ENCODE results near the gene PTPN12.
"Not testable (repeated sequence)": the region's sequence is repeated elsewhere in the genome, so short reads cannot be mapped to it uniquely, and the experiment has no call there.

Gene PTPN12

DNA sequence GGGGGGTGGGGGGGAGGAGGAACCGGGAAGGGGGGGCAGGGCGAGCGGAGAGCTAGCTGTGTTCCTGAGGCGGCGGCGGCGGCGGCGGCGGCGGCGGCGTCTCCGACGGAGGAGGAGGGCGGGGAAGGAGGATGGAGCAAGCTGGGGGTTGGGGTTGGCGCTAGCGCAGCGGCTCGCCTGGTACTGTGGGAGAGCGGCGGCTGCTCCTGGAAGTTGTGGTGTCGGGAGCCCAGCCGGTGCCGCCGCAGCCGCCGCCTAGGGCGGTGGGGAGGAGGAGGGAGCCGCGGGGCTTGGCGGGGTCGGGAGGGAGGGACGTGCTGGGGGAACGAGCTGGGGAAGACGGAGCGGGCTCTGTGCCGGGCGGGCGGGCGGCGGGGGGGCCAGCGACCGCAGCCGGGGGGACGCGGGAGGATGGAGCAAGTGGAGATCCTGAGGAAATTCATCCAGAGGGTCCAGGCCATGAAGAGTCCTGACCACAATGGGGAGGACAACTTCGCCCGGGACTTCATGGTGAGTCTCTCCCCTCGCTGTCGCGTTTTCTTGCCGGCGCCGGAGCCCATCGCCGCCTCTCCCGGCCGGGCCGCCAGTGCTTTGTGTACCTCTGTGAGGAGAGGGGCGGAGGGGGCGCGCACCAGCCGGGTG is at the start of gene PTPN12:
PTPN12 (plus strand) TSS at position 160 of the 642 bp plus-strand sequence; CDS start at position 412, 252 bp downstream.
- peak; percentile 19 to 31 for DNase-seq (ENCODE audit: low read depth in 2 of 2)

GRCh38 chr7:77488986-77489385 is 48.1 kb upstream of the PTPN12 start:
- DNase-seq (ENCODE audit: low read depth in 2 of 2), result no peak

DNA sequence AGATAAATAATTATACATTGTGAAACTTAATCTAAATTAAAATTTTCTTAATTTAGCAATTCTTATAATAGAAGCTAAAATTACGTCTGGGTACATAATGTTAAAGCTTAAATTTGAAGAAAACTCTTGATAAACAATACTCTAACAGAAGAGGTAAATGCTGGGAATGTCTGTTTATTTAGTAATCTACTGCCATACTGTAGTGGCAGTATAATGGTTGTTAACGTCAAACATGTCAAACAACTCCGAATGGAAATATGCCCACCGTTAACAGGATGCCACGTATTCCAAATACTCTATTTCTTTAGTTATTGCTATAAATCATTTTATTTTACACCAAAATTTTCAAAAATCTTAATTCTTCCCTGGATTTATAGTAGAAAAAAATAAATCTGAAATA is 40.0 kb upstream of the PTPN12 start:
- no peak for DNase-seq (ENCODE audit: low read depth in 2 of 2)

GRCh38 chr7:77498659-77499379 is 38.3 kb upstream of the PTPN12 start:
- no peak for DNase-seq (ENCODE audit: low read depth in 2 of 2)

GRCh38 chr7:77501192-77501515 is 35.9 kb upstream of the PTPN12 start:
- DNase-seq (ENCODE audit: low read depth in 2 of 2), result no peak

- no peak for DNase-seq (ENCODE audit: low read depth in 2 of 2)
Observed at GRCh38 chr7:77504951-77505350, 32.1 kb upstream of the PTPN12 start.

DNA sequence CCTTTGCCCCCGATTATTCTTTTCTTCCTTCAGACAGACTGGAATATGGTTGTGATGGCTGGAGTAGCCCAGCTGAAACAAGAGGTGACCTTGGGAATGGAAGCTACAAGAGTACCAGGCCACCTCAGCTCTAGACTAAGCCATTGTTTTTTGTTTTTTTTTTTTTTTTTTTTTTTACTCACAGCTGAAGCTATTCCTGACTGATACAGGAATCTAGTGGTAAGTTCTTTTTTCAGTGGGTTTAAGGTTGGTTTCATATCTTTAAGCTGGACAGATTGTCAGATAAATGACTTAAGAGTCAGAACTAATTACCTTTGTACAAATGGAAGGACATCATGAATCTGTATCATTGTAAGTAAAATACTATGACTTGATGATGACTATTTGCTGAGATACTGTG is 30.2 kb upstream of the PTPN12 start:
- no peak for DNase-seq (ENCODE audit: low read depth in 2 of 2)

- DNase-seq (ENCODE audit: low read depth in 2 of 2), result not testable (repeated sequence)
Observed at GRCh38 chr7:77513002-77513670, 24.0 kb upstream of the PTPN12 start.

- no peak for DNase-seq (ENCODE audit: low read depth in 2 of 2)
Observed at GRCh38 chr7:77516085-77516484, 21.0 kb upstream of the PTPN12 start.

GRCh38 chr7:77520261-77520660 is 16.8 kb upstream of the PTPN12 start:
- DNase-seq (ENCODE audit: low read depth in 2 of 2), result no peak

- not testable (repeated sequence) for DNase-seq (ENCODE audit: low read depth in 2 of 2)
Observed at GRCh38 chr7:77521537-77521936, 15.6 kb upstream of the PTPN12 start.

GRCh38 chr7:77524731-77525130 is 12.4 kb upstream of the PTPN12 start:
- DNase-seq (ENCODE audit: low read depth in 2 of 2), result no peak

DNA sequence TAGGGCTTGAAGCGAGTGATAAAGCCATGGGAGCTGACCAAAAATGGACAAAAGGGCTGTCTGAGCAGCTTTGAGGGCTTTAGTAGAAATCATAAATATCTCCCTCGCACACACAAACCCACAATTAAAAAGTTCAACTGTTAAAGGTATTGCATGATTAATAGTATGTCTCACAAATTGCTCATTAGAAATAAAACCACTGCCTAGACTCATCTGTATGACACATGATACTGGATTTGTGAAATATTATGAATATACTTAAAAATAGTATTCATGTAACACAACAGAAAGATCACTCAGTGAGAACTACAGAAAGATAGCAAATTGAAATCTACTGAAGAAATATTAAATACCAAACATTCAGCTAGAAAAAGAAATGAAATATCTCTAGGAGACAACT is 11.9 kb upstream of the PTPN12 start:
- no peak for DNase-seq (ENCODE audit: low read depth in 2 of 2)

DNA sequence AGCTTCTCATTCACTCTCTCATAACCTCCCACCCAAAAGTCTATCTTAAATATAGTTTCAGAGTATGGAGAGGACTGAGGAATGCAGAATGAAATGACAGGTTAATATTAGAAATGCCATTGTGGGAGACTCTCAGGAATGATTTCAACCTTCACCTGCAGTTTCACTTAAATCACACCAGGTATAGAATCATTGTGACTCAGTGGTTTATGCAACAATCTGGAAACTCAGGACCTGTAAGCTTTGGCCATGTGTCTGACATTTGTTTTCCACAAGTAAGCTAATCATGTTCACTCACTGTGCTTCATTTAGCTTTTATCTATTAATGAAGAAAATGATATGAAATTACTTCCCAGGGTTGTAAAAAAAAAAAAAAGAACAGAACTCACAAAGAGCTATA is 8.7 kb upstream of the PTPN12 start:
- DNase-seq (ENCODE audit: low read depth in 2 of 2), result no peak

DNA sequence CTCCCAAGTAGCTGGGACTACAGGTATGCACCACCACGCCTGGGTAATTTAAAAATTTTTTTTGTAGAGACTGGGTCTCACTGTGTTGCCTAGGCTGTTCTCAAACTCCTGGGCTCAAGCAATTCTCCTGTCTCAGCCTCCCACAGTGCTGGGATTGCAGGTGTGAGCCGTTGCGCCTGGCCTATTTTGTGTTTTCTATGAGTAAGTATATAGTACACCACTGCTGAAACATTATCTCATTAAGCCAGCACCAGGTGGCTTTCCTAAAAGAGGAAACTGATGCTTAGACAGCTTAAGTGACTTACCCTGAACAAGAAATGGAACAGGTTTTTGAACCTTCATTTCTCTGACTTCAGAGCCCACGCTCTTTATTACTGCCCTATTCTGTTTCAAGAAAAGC is 7.8 kb upstream of the PTPN12 start:
- DNase-seq (ENCODE audit: low read depth in 2 of 2), result no peak

DNA sequence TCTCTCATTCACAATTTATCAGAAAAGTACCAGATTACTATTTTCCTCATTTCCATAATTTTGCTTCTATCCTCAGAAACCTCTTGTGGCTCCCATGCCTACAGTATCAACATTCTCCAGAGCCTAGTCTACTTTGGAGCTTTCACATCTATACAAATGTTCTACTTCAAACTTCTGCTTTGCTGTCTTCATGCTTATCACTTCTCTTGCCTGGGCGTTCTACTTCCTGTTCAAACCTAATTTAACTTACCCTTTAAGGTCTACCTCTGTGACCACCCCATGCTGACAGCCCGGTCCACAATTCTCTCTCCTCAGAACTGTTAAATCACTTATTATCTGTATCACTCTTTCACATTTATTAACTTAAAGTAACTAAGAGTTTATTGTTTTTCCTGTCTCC is 6.1 kb upstream of the PTPN12 start:
- DNase-seq (ENCODE audit: low read depth in 2 of 2), result no peak

- no peak for DNase-seq (ENCODE audit: low read depth in 2 of 2)
Observed at GRCh38 chr7:77532247-77532646, 4.8 kb upstream of the PTPN12 start.

- DNase-seq (ENCODE audit: low read depth in 2 of 2), result not testable (repeated sequence)
Observed at GRCh38 chr7:77532732-77533131, 4.4 kb upstream of the PTPN12 start.

- DNase-seq (ENCODE audit: low read depth in 2 of 2), result not testable (repeated sequence)
Observed at GRCh38 chr7:77534046-77534445, 3.0 kb upstream of the PTPN12 start.

- DNase-seq (ENCODE audit: low read depth in 2 of 2), result no peak
Observed at GRCh38 chr7:77536017-77536412, 1.1 kb upstream of the PTPN12 start.

- DNase-seq (ENCODE audit: low read depth in 2 of 2), result peak; percentile 98
Observed at GRCh38 chr7:77536413-77537135, 521 bp upstream of the PTPN12 start.

GRCh38 chr7:77537778-77538280 is 734 bp downstream of the PTPN12 start:
- DNase-seq (ENCODE audit: low read depth in 2 of 2), result no peak
